Bronchial epithelial cell (primary cell): ENCODE results near the gene EEIG1. TPM values are rescaled to one million over a fixed set of nuclear protein-coding genes. Genes with fewer than 3 reads are reported as not detected.

Experiments used
- DNase-seq: peaks from one replicate; pipeline ENCODE4 v3.0.0-alpha.2; 2010; ENCODE audit warnings: low read depth
- FAIRE-seq: peaks from 2 replicates; lab custom pipeline; 2011; peaks lifted over from hg19 to GRCh38; lab: Jason Lieb, UNC
- H3K27me3 ChIP-seq: 2 replicates; pipeline ENCODE4 v1.5.1; 2011; ENCODE audit warnings: low read length; ENCODE audit not compliant: control insufficient read depth, insufficient read depth
- H3K36me3 ChIP-seq: 2 replicates; pipeline ENCODE4 v1.5.1; 2011; ENCODE audit warnings: low read length; ENCODE audit not compliant: control insufficient read depth, insufficient read depth
- H3K4me3 ChIP-seq: 2 replicates; pipeline ENCODE4 v1.5.1; 2011; ENCODE audit warnings: mild to moderate bottlenecking, low read depth, low read length, control low read depth
- total RNA-seq: library from RNA; depleted of rRNA; stranded (reverse); fragments of >200 nt; gene quantifications from 2 replicates; pipeline ENCODE4 v1.2.1, GENCODE V29; 2014
- TF ChIP-seq, protein P1 (sequence below): IDR thresholded peaks from 2 replicates; pipeline ENCODE4 v1.5.1; 2011; ENCODE audit warnings: mild to moderate bottlenecking, moderate library complexity, low read length, control low read depth, inconsistent platforms; ENCODE audit not compliant: insufficient read depth, severe bottlenecking

EEIG1 gene
- 7.4 and 41.3 TPM in 2 replicates for total RNA-seq

DNA sequence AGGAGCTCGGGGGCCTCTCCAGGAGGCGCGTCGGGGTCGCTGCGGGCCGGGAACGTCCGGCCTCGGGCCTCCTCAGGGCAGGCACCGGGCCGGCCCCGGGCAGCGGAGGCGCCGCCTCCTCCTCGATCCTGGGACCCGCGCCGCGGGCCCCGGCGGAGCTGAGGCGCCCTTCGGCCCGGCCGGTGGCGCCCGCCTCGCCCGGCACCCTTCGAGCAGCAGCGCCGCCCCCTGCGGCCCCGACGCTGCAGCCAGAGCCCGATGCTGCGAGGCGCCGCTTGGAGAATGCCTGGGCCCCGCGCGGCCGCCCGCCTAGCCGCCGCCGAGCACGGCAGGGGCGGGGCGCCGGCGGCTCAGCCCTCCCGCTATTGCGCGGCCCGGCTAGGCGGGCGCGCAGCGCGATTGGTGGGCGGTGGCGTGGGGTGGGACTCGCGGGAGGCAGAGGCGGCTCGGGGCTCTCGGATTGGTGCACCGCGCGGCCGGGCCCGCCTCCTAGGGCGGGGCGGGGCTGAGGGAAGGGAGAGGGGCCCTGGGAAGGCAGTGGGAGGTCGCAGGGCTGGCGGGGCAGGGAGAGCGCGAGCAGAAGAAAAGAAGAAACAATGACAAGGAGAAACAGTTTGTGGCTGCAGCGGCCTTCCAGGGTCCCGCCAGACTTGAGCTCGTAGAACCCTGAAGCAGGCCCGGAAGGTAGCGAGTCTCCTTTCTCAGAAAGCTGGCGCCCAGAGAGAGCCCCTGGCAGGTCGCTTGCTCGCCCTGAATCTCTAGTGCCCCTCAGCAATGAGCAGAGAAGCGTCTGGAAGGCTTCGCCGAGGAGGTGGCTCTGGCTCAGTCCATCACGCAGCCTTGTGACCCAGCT, at the start of gene EEIG1:
TSS of gene EEIG1 (minus strand) at position 284 of the 853 bp plus-strand sequence. CDS start 852 bp downstream, outside the sequence.
- DNase-seq (peak; percentile 73), FAIRE-seq (no peak)
- TF ChIP-seq, protein P1, sequence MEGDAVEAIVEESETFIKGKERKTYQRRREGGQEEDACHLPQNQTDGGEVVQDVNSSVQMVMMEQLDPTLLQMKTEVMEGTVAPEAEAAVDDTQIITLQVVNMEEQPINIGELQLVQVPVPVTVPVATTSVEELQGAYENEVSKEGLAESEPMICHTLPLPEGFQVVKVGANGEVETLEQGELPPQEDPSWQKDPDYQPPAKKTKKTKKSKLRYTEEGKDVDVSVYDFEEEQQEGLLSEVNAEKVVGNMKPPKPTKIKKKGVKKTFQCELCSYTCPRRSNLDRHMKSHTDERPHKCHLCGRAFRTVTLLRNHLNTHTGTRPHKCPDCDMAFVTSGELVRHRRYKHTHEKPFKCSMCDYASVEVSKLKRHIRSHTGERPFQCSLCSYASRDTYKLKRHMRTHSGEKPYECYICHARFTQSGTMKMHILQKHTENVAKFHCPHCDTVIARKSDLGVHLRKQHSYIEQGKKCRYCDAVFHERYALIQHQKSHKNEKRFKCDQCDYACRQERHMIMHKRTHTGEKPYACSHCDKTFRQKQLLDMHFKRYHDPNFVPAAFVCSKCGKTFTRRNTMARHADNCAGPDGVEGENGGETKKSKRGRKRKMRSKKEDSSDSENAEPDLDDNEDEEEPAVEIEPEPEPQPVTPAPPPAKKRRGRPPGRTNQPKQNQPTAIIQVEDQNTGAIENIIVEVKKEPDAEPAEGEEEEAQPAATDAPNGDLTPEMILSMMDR, result no peak
- Histone ChIP-seq H3K36me3 (peaks cover 1% of the 10 kb centered on the region), H3K4me3 (peak within 1 kb of the TSS; percentile 81), H3K27me3 (no peaks in the 10 kb centered on the region)

- FAIRE-seq, result no peak
- no peaks in the 10 kb centered on the region for H3K27me3 ChIP-seq
- no peak overlapping the region for H3K4me3 ChIP-seq
- no peaks in the 10 kb centered on the region for H3K36me3 ChIP-seq
- TF ChIP-seq, protein P1, result no peak
- no peak for DNase-seq
Measured at GRCh38 chr9:128027705-128028104, 46.9 kb upstream of the EEIG1 start.

DNA sequence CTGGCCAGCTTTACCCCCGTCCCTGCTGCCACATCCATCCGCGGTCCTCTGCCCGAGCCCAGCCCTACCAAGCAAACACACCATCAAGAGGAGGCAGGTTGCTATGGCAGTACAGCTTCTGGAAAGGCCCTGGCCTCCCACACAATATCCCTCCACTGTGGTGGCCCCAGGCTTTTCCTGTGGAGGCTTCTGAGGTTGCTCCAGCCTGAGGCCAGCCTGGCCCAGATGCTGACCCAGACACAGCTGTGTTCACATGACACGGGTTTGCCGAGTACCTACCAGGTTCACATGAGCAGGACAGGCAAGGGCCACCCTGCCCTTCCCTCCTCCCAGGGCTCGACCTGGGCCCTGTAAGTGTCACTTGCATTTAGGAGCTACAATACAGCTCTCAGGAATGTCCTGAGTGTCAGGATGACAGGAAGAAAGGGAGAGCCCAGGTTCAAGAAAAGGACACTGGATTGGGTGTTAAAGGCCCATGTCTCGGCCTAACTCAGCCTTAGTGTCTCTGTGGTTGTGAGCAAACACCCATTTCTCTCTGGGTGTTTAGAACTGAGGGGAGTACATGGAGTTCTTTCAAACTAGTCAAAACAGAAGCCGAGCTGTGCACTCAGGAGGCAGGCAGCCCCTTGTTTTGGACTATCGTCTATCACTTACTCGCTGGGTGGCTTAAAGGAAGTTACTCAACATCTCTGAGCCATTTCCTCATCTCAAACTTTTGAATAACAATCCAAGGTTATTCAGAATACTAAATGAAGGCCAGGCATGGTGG, 46.2 kb upstream of the EEIG1 start:
- TF ChIP-seq, protein P1, result no peak
- H3K36me3 ChIP-seq, result no peaks in the 10 kb centered on the region
- no peak overlapping the region for H3K4me3 ChIP-seq
- FAIRE-seq (no peak), DNase-seq (no peak)
- no peaks in the 10 kb centered on the region for H3K27me3 ChIP-seq

DNA sequence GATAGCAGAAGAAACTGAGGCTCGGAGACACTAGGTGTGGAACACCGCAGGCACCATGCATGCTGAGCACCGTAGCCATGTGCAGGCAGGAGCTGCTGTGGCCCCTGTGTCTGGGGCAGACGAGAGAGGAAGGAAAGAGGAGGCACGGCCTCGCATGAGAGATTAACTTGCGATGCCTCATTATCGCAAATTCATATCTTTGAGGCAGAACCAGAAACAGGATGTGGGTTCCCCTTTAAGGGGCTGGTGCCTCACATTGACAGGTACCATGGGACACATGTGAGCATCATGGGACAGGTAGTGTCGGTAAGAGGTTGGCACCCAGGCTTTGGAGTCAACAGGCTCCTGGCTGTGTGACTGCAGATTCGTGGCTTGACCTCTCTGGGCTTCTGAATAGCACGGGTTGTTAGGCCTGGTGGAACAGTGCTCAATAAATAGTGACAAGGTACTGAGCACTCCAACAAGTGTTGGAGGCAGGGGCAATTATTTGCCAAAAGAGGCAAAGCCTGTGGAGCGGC, 45.5 kb upstream of the EEIG1 start:
- no peak for DNase-seq
- TF ChIP-seq, protein P1, result no peak

DNA sequence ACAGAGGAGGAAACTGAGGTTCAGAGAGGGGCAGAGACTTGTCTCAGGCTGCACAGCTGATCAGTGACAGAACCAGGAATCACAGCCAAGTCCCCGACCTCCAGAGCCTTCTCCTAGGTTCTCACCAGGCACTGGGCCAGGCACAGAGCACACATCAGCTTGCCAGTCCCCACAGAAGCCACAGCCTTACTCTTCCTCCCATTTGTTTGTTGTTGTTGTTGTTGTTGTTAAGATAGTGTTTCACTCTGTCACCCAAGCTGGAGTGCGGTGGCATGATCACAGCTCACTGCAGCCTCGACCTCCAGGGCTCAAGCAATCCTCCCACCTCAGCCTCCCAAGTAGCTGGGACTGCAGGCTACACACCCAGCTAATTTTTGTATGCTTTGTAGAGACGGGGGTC, 44.9 kb upstream of the EEIG1 start:
- no peak for FAIRE-seq
- TF ChIP-seq, protein P1, result no peak
- Histone ChIP-seq H3K36me3 (no peaks in the 10 kb centered on the region), H3K4me3 (no peak overlapping the region), H3K27me3 (no peaks in the 10 kb centered on the region)
- no peak for DNase-seq

More for the DNA sequence above, 45.5 kb upstream of the EEIG1 start:
- Histone ChIP-seq H3K36me3 (no peaks in the 10 kb centered on the region), H3K27me3 (no peaks in the 10 kb centered on the region), H3K4me3 (no peak overlapping the region)
- no peak for FAIRE-seq
